ENCODE measurements around the gene NFIA. TPM values are rescaled to one million over a fixed set of nuclear protein-coding genes. Genes with fewer than 3 reads are reported as not detected.

NFIA gene
- total RNA-seq, 4 donors from 2014 or later, result 27.9 to 79.9 (median 36.7) TPM

GRCh38 chr1:61215676-61216289, 133.4 kb downstream of the NFIA start:
- peaks cover 2 to 36% (median 4%) of the 10 kb centered on the region in 3 donors for H3K4me1 ChIP-seq
- H3K4me3 ChIP-seq, result no peak overlapping the region
- no peaks in the 10 kb centered on the region for H3K27me3 ChIP-seq
- 87 to 90% methylated on average over 6 of the region's 6 CpGs for WGBS, 2 donors
- TF ChIP-seq POLR2A (IDR thresholded peaks at IDR 0.05), result no peak
- no peak for TF ChIP-seq CTCF (IDR thresholded peaks at IDR 0.05)
- H3K9me3 ChIP-seq, result no peaks in the 10 kb centered on the region
- H3K27ac ChIP-seq, result no peak overlapping the region
- peaks cover 0 to 5% (median 0%) of the 10 kb centered on the region in 3 donors for H3K36me3 ChIP-seq
- no peak for DNase-seq
- intact Hi-C loops (cut with DNase I), result no loop called here

GRCh38 chr1:61220536-61220935, 138.2 kb downstream of the NFIA start:
- TF ChIP-seq CTCF (IDR thresholded peaks at IDR 0.05) (no peak), POLR2A (IDR thresholded peaks at IDR 0.05) (no peak)

GRCh38 chr1:61221642-61222041, 139.3 kb downstream of the NFIA start:
- H3K27ac ChIP-seq, result no peak overlapping the region
- DNase-seq, result no peak
- H3K27me3 ChIP-seq, result no peaks in the 10 kb centered on the region
- no peak for TF ChIP-seq CTCF (IDR thresholded peaks at IDR 0.05)
- no peak for TF ChIP-seq POLR2A (IDR thresholded peaks at IDR 0.05)
- H3K4me3 ChIP-seq, result no peak overlapping the region
- H3K4me1 ChIP-seq, result peaks cover 4 to 45% (median 8%) of the 10 kb centered on the region in 3 donors
- H3K9me3 ChIP-seq, result no peaks in the 10 kb centered on the region
- no peaks in the 10 kb centered on the region for H3K36me3 ChIP-seq
- 68 to 74% methylated on average over 4 of the region's 4 CpGs for WGBS, 2 donors
- intact Hi-C loops (cut with DNase I), result no loop called here

More at GRCh38 chr1:61220536-61220935, 138.2 kb downstream of the NFIA start:
- no peak overlapping the region for H3K4me3 ChIP-seq
- H3K9me3 ChIP-seq, result no peaks in the 10 kb centered on the region
- DNase-seq, result no peak
- WGBS, 2 donors, result 23 to 40% methylated on average over 2 of the region's 2 CpGs
- H3K27me3 ChIP-seq, result no peaks in the 10 kb centered on the region
- intact Hi-C loops (cut with DNase I), result no loop called here
- H3K27ac ChIP-seq, result no peak overlapping the region
- H3K4me1 ChIP-seq, result peaks cover 0 to 43% (median 4%) of the 10 kb centered on the region in 3 donors
- no peaks in the 10 kb centered on the region for H3K36me3 ChIP-seq

- intact Hi-C loops (cut with DNase I), result no loop called here
- Histone ChIP-seq H3K4me1 (peaks cover 6 to 51% (median 13%) of the 10 kb centered on the region in 3 donors), H3K27ac (no peak overlapping the region), H3K27me3 (no peaks in the 10 kb centered on the region), H3K36me3 (no peaks in the 10 kb centered on the region), H3K4me3 (no peak overlapping the region), H3K9me3 (no peaks in the 10 kb centered on the region)
- TF ChIP-seq CTCF (IDR thresholded peaks at IDR 0.05) (no peak), POLR2A (IDR thresholded peaks at IDR 0.05) (no peak)
- DNase-seq, result no peak
- WGBS, 2 donors, result 82 to 84% methylated on average over 2 of the region's 2 CpGs
Measured at GRCh38 chr1:61222240-61222639, 139.9 kb downstream of the NFIA start.

- H3K27me3 ChIP-seq, result no peaks in the 10 kb centered on the region
- no peaks in the 10 kb centered on the region for H3K36me3 ChIP-seq
- DNase-seq, result no peak
- no peaks in the 10 kb centered on the region for H3K9me3 ChIP-seq
- no peak for TF ChIP-seq POLR2A (IDR thresholded peaks at IDR 0.05)
- no peak for TF ChIP-seq CTCF (IDR thresholded peaks at IDR 0.05)
- intact Hi-C loops (cut with DNase I), result no loop called here
- H3K4me3 ChIP-seq, result no peak overlapping the region
- H3K27ac ChIP-seq, result no peak overlapping the region
- peaks cover 9 to 60% (median 13%) of the 10 kb centered on the region in 3 donors for H3K4me1 ChIP-seq
Measured at GRCh38 chr1:61223140-61223539, 140.8 kb downstream of the NFIA start.

All from esophagus squamous epithelium (tissue), 5 donors.